RWPE2 (cell line): ENCODE measurements around the gene APCDD1L.

Experiments used
- ATAC-seq: fragments of 200-7000 bp; cut with Tn5 transposase; 3 replicates; pipeline ENCODE4 v1.9.1; 2021; ENCODE audit warnings: low read depth
- DNase-seq: peaks from one replicate; pipeline ENCODE4 v3.0.0-alpha.2; 2020; ENCODE audit warnings: low spot score
- H3K27ac ChIP-seq: fragments of 450-650 bp; 2 replicates; pipeline ENCODE4 v1.5.1; 2017; ENCODE audit warnings: mild to moderate bottlenecking; ENCODE audit not compliant: poor library complexity, severe bottlenecking
- H3K27me3 ChIP-seq: fragments of 250-450 bp; sonication (Bioruptor Pico); 2 replicates; pipeline ENCODE4 v1.5.1; 2021; ENCODE audit warnings: mild to moderate bottlenecking, moderate library complexity; ENCODE audit not compliant: insufficient read depth, poor library complexity, severe bottlenecking
- H3K36me3 ChIP-seq: fragments of 250-450 bp; sonication (Bioruptor Pico); 2 replicates; pipeline ENCODE4 v1.5.1; 2020; ENCODE audit warnings: low read depth, mild to moderate bottlenecking, moderate library complexity
- H3K4me1 ChIP-seq: fragments of 250-450 bp; sonication (Bioruptor Pico); 2 replicates; pipeline ENCODE4 v1.5.1; 2021; ENCODE audit warnings: mild to moderate bottlenecking, moderate library complexity; ENCODE audit not compliant: insufficient read depth, poor library complexity, severe bottlenecking
- H3K4me3 ChIP-seq: fragments of 250-450 bp; sonication (Bioruptor Pico); 2 replicates; pipeline ENCODE4 v1.5.1; 2021; ENCODE audit warnings: mild to moderate bottlenecking, moderate library complexity; ENCODE audit not compliant: severe bottlenecking
- H3K9me3 ChIP-seq: fragments of 250-450 bp; sonication (Bioruptor Pico); 2 replicates; pipeline ENCODE4 v1.5.1; 2021; ENCODE audit warnings: mild to moderate bottlenecking, moderate library complexity; ENCODE audit not compliant: severe bottlenecking
- CTCF ChIP-seq: fragments of 450-650 bp; IDR thresholded peaks from one replicate; pipeline ENCODE4 v1.5.1; 2017; ENCODE audit warnings: mild to moderate bottlenecking, moderate library complexity; ENCODE audit not compliant: poor library complexity, severe bottlenecking

Gene APCDD1L

GRCh38 chr20:58454460-58454859, 60.7 kb downstream of the APCDD1L start:
- no peak for DNase-seq
- H3K36me3 ChIP-seq, result peaks cover 25% of the 10 kb centered on the region
- no peak overlapping the region for H3K27ac ChIP-seq
- no peak for ATAC-seq
- no peaks in the 10 kb centered on the region for H3K27me3 ChIP-seq
- H3K4me3 ChIP-seq, result no peak overlapping the region
- H3K4me1 ChIP-seq, result peaks cover 22% of the 10 kb centered on the region
- peaks cover 5% of the 10 kb centered on the region for H3K9me3 ChIP-seq
- no peak for TF ChIP-seq CTCF

DNA sequence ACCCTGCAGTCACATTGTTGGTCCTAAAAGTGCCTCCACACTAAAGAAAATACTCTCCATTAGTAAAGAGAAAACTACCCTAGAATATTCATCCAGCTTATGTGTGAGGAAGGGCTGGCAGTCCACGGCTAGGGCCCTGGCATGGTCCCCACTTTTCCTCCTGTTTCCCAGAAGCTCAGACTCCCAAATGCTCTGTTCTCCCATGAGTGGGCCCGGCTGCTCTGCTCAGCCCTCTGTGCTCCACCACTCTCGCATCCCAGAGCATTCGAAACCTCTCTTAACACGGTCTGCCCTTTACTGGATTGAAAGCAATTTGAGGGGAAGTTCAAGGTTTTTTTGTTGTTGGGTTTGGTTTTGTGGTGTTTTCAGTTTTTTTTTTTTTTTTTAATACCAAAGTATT, 61.8 kb downstream of the APCDD1L start:
- Histone ChIP-seq H3K4me1 (peaks cover 15% of the 10 kb centered on the region), H3K36me3 (peaks cover 35% of the 10 kb centered on the region), H3K9me3 (peaks cover 5% of the 10 kb centered on the region), H3K4me3 (no peak overlapping the region), H3K27ac (no peak overlapping the region), H3K27me3 (no peaks in the 10 kb centered on the region)
- TF ChIP-seq CTCF, result no peak
- DNase-seq, result peak; percentile 60
- ATAC-seq, result no peak

DNA sequence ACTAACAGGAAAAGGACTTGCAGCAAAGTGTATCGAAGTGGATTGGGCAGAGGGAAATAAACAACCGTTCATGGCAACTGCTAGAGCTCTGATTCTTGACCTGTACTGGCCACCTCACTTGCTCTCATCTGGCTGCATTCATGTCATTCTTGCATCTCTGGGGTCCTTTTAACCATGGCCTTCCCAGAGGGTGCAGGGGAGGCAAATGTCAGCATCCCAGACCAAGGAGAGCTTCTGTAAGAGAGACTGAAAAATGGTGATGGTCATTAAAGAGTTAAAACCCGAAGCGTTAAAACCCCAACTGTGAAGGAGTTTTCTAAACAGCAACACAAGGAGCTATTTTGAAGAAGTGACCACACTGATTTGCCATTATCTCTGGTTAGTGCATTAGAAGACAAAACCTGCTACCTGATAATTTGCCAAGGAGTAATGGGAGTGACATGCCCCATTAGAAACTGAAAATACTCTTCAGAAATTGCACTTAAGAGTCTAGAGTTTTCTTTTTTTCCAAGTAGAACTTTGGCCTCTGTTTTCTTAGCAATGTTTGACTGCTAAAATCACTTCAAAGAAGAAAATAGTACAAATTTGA, 62.4 kb downstream of the APCDD1L start:
- ATAC-seq (no peak), DNase-seq (peak; percentile 13)
- Histone ChIP-seq H3K4me3 (no peak overlapping the region), H3K36me3 (peaks cover 41% of the 10 kb centered on the region), H3K4me1 (peaks cover 14% of the 10 kb centered on the region), H3K27me3 (no peaks in the 10 kb centered on the region), H3K9me3 (peaks cover 5% of the 10 kb centered on the region), H3K27ac (no peak overlapping the region)
- no peak for TF ChIP-seq CTCF

DNA sequence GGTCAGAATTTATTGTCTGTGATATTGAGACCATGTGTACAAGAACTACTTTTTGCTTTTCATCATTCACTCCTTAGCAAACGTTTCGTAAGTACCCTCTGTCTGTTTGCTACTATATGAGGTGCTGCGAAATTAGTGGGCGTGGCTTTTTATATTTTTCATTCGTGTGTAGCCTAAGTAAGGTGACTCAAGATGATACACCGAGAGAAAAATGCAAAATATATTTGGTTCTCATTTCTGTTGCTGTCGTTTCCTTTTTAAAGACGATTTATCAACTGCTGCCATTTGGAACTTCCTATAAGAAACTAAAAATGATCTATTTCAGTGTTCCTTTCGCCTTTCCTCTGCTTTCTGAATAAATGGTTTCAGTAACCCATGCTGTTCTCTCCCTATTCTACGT, 64.9 kb downstream of the APCDD1L start:
- H3K27ac ChIP-seq, result no peak overlapping the region
- H3K9me3 ChIP-seq, result peaks cover 5% of the 10 kb centered on the region
- ATAC-seq, result peak; percentile 30; the same call in 1 of the 3 replicates
- TF ChIP-seq CTCF, result no peak
- H3K36me3 ChIP-seq, result peaks cover 53% of the 10 kb centered on the region
- H3K4me1 ChIP-seq, result peaks cover 6% of the 10 kb centered on the region
- no peak overlapping the region for H3K4me3 ChIP-seq
- no peak for DNase-seq
- no peaks in the 10 kb centered on the region for H3K27me3 ChIP-seq

DNA sequence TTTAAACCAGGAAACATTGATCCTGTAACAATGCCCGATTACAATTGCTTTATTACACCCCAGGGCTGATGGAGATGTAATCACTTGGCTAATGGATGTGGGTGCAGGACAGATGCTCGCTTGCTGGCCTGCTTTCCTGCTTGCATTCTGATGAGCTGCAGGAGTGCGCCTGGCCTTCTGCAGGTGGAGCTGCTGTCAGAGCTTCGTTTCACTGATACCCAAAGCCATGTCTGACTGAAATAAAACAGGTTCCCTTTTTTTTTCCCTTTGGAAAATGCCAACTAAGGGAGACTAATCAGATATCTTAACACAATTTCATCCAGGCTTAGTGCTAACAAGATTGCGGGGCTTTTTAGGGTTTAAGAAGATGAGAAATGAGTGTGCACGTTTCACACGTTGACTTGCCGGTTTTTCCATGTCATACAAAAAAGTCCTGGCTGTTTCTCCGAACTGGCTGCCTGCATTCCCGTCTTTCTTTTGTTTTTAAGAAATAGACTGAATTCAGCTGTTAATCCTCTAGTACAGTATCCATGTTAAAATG, 65.4 kb downstream of the APCDD1L start:
- no peak for TF ChIP-seq CTCF
- H3K27ac ChIP-seq, result no peak overlapping the region
- H3K36me3 ChIP-seq, result peaks cover 58% of the 10 kb centered on the region
- H3K9me3 ChIP-seq, result peaks cover 5% of the 10 kb centered on the region
- DNase-seq (peak; percentile 49), ATAC-seq (no peak)
- peaks cover 6% of the 10 kb centered on the region for H3K4me1 ChIP-seq
- H3K4me3 ChIP-seq, result no peak overlapping the region
- H3K27me3 ChIP-seq, result no peaks in the 10 kb centered on the region
